Measurements from ENCODE around the gene CEP120.
A peak's percentile ranks its signal among the peaks of the same experiment; 100 is the strongest.
"Not testable (repeated sequence)": the region's sequence is repeated elsewhere in the genome, so short reads cannot be mapped to it uniquely, and the experiment has no call there.

The CEP120 gene

GRCh38 chr5:123438902-123439301 lies 15.7 kb upstream of the CEP120 start:
- no peak for DNase-seq (ENCODE audit: low read depth)

- no peak for DNase-seq (ENCODE audit: low read depth)
Observed at GRCh38 chr5:123438244-123438643, 15.0 kb upstream of the CEP120 start.

- DNase-seq (ENCODE audit: low read depth): no peak
Observed at GRCh38 chr5:123436201-123436600, 13.0 kb upstream of the CEP120 start.

GRCh38 chr5:123434796-123435195 lies 11.6 kb upstream of the CEP120 start:
- no peak for DNase-seq (ENCODE audit: low read depth)

- DNase-seq (ENCODE audit: low read depth): no peak
Observed at GRCh38 chr5:123433596-123433995, 10.4 kb upstream of the CEP120 start.

GRCh38 chr5:123430441-123430840 lies 7.2 kb upstream of the CEP120 start:
- not testable (repeated sequence) for DNase-seq (ENCODE audit: low read depth)

GRCh38 chr5:123429993-123430392 lies 6.8 kb upstream of the CEP120 start:
- peak; percentile 90 for DNase-seq (ENCODE audit: low read depth)

GRCh38 chr5:123429221-123429954 lies 6.2 kb upstream of the CEP120 start:
- DNase-seq (ENCODE audit: low read depth): no peak

GRCh38 chr5:123428521-123429220 lies 5.5 kb upstream of the CEP120 start:
- no peak for DNase-seq (ENCODE audit: low read depth)

- no peak for DNase-seq (ENCODE audit: low read depth)
Observed at GRCh38 chr5:123427281-123427680, 4.1 kb upstream of the CEP120 start.

GRCh38 chr5:123425431-123425830 lies 2.2 kb upstream of the CEP120 start:
- DNase-seq (ENCODE audit: low read depth): no peak

- peak; percentile 22 for DNase-seq (ENCODE audit: low read depth)
Observed at GRCh38 chr5:123422433-123423277, 548 bp downstream of the CEP120 start.

- no peak for DNase-seq (ENCODE audit: low read depth)
Observed at GRCh38 chr5:123421773-123422172, 1.4 kb downstream of the CEP120 start.

- no peak for DNase-seq (ENCODE audit: low read depth)
Observed at GRCh38 chr5:123414974-123415373, 8.2 kb downstream of the CEP120 start.

GRCh38 chr5:123412206-123412605 lies 11.0 kb downstream of the CEP120 start:
- DNase-seq (ENCODE audit: low read depth): no peak

- DNase-seq (ENCODE audit: low read depth): not testable (repeated sequence)
Observed at GRCh38 chr5:123401999-123402398, 21.2 kb downstream of the CEP120 start.

GRCh38 chr5:123401320-123401719 lies 21.9 kb downstream of the CEP120 start:
- DNase-seq (ENCODE audit: low read depth): no peak

GRCh38 chr5:123400870-123401291 lies 22.3 kb downstream of the CEP120 start:
- DNase-seq (ENCODE audit: low read depth): not testable (repeated sequence)

GRCh38 chr5:123398058-123398733 lies 25.0 kb downstream of the CEP120 start:
- no peak for DNase-seq (ENCODE audit: low read depth)

- no peak for DNase-seq (ENCODE audit: low read depth)
Observed at GRCh38 chr5:123397538-123397937, 25.7 kb downstream of the CEP120 start.

- DNase-seq (ENCODE audit: low read depth): no peak
Observed at GRCh38 chr5:123391009-123391408, 32.2 kb downstream of the CEP120 start.

- no peak for DNase-seq (ENCODE audit: low read depth)
Observed at GRCh38 chr5:123389794-123390193, 33.4 kb downstream of the CEP120 start.

All from fibroblast of gingiva (primary cell).